GM13976 (cell line): Measurements from ENCODE around the gene GET3.

ENCODE experiments used
- DNase-seq: peaks from one replicate; pipeline ENCODE4 v3.0.0; 2012; ENCODE audit warnings: low spot score
- CTCF ChIP-seq: IDR thresholded peaks from 2 replicates; pipeline ENCODE4 v1.5.1; 2012; ENCODE audit warnings: borderline replicate concordance, mild to moderate bottlenecking; ENCODE audit not compliant: insufficient read depth; ENCODE audit errors: extremely low read depth, missing control alignments, control extremely low read depth
- in situ Hi-C: fragments of 300-500 bp; cut with MboI; formaldehyde crosslinking; loops from one replicate; pipeline ENCODE4 v1.12.0; 2022; ENCODE audit warnings: low sequenced_read_pairs, mixed read lengths, inconsistent platforms; ENCODE audit not compliant: unreplicated experiment

The GET3 gene

DNA sequence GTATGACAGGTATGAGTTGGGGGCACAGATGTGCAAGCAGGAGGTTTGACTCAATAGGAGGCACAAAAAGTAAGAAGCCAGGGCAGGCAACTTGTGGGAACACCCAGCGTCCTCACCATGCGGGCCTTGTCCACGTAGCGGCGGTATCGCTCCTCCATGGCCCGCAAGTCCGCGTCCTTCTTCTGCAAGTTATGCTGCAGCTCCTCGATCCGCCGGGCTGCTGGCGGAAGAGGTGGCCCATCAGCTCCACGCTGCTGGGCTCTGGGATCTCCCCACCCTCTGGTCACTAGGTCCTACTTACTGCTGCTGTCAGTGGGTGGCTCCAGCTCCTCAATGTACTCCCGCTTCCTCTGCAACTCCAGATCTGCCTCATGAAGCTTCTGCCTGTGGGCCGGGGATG lies 27.4 kb downstream of the GET3 start:
- no peak for TF ChIP-seq CTCF
- in situ Hi-C loops, result no loop called here
- no peak for DNase-seq

GRCh38 chr19:12766051-12766521 lies 28.8 kb downstream of the GET3 start:
- peak; percentile 97 for TF ChIP-seq CTCF
- peak; percentile 89 for DNase-seq
- in situ Hi-C loops, result no loop called here

- no peak for DNase-seq
- TF ChIP-seq CTCF, result no peak
- in situ Hi-C loops, result no loop called here
Observed at GRCh38 chr19:12767150-12767549, 29.9 kb downstream of the GET3 start.

GRCh38 chr19:12767666-12768065 lies 30.4 kb downstream of the GET3 start:
- in situ Hi-C loops, result no loop called here
- no peak for DNase-seq
- TF ChIP-seq CTCF, result no peak

GRCh38 chr19:12769689-12770088 lies 32.4 kb downstream of the GET3 start:
- peak; percentile 22 for TF ChIP-seq CTCF
- peak; percentile 91 for DNase-seq
- in situ Hi-C loops, result no loop called here

- no peak for DNase-seq
- no peak for TF ChIP-seq CTCF
- in situ Hi-C loops, result no loop called here
Observed at GRCh38 chr19:12770922-12771321, 33.6 kb downstream of the GET3 start.

GRCh38 chr19:12772323-12772722 lies 35.0 kb downstream of the GET3 start:
- in situ Hi-C loops, result no loop called here
- TF ChIP-seq CTCF, result no peak
- DNase-seq, result no peak
